Esophagus mucosa (tissue), 1 donor: ENCODE data around the gene PRICKLE2. TPM values are rescaled to one million over a fixed set of nuclear protein-coding genes. Genes with fewer than 3 reads are reported as not detected.

Experiments used
- ATAC-seq: fragments of 200-7000 bp; cut with Tn5 transposase; one replicate; pipeline ENCODE4 v1.9.1; 2020
- total RNA-seq: library from RNA; stranded (reverse); gene quantifications from one replicate; pipeline ENCODE4 v1.2.4, GENCODE V29; 2023
- donor health status: DM: yes; HTN: yes; CAD: no.

PRICKLE2 gene
- total RNA-seq, 1 donor from 2014 or later = 6.0 TPM

- no peak for ATAC-seq
Observed at GRCh38 chr3:64218746-64219145, 6.5 kb downstream of the PRICKLE2 start.

- ATAC-seq = no peak
Observed at GRCh38 chr3:64218329-64218728, 6.9 kb downstream of the PRICKLE2 start.

DNA sequence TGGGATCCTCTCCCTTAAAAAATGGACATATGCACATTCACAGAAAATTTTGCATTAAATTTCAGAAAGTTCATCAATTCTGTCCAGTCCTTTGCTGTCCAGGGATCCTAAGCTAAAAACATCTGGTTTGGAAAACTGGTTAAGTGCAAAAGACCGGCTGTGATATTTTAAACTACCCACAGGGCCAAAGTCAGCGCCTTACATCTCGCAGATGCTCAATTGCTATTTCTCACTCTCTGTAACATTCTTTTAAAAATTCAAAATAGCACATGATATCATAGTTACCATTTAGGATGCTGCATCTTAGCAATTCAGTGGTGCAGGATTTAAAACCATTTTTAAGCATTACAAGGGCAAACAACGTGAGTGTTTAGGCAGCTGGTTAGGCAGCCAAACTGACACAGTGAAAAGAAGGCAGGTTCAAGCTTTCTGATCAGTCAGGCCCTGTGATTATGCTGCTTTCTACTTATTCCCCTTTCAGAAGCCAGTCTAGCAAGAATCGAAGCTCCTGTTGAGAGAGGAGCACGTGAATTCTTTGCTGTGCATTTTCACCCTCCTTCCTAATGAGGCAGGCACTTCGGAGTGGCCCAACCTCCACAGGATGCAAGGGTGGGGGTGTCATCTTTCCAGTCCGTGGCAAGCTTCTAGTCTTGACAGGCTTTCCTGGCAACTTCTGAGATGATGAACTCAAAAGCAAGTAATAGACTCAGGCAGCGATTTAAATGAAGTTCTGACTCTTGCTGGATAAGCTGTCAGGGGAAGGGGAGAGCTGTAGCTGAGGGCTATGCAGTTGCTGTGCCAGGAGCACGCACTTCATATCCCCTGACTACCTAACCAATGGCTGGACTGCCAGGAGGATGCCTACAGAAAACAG is 8.8 kb downstream of the PRICKLE2 start:
- peak; percentile 87 for ATAC-seq

GRCh38 chr3:64215559-64215958 is 9.7 kb downstream of the PRICKLE2 start:
- no peak for ATAC-seq

DNA sequence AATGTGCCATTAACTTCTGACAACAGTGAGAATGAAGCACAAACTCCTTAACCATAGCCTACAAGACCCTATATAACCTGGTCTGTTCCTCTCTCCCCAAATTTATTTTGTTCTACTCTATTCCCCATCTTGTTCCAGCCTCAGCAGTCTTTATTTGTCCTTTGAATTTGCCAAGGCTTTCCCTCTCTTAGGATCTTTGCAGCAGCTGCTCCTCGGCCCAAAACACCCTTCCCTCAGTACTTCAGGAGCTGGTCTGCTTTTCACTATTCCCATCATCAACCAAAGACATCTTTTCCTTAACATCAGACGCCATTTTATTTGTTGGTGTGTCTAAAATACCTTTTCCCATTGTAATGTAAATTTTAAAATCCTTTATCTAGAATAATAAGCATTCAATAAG is 10.2 kb downstream of the PRICKLE2 start:
- ATAC-seq = no peak

- no peak for ATAC-seq
Observed at GRCh38 chr3:64214381-64215018, 10.8 kb downstream of the PRICKLE2 start.

DNA sequence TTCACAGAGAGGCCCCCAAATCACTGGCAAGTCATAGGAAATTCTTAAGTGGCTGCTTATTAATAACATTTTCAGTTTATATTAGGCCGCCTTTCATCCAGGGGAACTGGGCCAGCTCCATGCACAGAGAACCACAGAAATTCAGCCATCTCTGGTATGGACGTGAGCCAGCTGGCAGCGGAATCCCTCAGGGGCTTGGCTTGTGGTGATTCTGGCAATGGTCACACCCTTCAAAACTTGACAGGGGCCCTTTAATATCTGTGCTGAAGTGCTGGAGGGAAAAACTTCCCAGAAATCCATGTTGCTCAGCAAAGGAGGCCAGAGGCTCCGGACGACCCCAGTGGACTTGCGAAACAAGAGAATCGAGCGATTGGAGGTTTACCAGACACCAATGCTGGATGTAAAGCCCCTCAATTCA is 11.3 kb downstream of the PRICKLE2 start:
- no peak for ATAC-seq

DNA sequence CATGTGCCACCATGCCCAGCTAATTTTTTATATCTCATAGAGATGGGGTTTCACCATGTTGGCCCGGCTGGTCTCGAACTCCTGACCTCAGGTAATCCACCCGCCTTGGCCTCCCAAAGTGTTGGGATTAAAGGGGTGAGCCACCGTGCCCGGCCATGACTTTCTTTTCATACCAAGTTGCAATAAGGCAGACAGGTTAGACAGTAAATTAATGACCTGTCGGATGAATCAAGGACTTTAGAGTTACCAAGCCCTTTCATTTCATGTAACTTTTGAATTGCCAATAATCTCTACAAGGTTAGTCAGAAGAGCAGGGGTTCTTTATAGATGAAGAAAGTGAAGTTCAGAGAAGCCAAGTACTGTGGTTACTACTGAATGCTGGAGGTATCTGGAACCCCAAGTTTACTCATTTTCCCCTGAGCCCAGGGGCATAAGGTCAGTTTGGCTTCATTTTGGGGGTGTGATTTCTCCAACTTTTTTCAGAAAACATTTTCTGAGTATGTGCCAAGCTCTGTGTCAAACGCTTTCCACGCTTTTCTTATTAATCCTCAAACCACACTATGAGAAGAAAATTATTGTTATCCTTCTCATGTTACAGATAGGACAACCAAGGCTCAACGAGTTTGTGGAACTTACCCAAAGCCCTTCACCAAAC is 11.9 kb downstream of the PRICKLE2 start:
- peak; percentile 70 for ATAC-seq

DNA sequence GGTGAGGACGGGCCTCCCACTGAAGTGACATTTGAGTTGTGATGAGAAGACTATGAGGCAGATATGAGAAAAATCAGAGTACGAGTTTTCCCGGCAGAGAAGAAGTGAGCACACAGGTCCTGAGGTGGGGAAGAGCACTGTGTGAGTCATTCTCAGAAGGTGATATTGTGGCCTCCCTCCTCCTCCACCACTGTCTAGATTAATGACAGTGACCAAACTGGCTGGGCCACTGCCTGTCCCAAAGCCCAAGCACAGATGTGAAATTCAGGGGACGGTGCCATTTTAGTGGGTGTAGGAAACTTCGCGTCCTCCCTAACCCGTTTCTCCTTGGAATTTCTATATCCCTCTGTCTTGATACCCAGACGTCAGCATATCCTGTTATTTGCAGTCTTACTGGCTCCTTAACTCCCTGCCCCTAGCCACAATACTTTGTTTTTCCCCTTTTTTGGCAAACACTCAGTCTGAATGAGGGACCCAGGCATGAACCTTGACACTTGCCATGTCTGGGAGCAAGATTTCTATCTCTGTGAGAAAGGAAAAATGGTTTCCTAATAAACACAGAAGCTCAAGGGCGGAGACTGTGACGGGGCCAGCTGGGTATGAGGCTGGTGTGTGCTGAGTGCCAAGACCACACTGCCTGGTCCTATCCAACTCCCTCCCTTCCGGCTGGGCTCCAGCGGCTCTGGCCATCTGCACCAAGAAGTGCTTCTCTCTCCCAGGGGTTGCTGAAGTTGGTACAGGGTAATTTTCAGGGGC is 15.2 kb downstream of the PRICKLE2 start:
- peak; percentile 67 for ATAC-seq

- ATAC-seq = no peak
Observed at GRCh38 chr3:64207289-64208080, 17.8 kb downstream of the PRICKLE2 start.

DNA sequence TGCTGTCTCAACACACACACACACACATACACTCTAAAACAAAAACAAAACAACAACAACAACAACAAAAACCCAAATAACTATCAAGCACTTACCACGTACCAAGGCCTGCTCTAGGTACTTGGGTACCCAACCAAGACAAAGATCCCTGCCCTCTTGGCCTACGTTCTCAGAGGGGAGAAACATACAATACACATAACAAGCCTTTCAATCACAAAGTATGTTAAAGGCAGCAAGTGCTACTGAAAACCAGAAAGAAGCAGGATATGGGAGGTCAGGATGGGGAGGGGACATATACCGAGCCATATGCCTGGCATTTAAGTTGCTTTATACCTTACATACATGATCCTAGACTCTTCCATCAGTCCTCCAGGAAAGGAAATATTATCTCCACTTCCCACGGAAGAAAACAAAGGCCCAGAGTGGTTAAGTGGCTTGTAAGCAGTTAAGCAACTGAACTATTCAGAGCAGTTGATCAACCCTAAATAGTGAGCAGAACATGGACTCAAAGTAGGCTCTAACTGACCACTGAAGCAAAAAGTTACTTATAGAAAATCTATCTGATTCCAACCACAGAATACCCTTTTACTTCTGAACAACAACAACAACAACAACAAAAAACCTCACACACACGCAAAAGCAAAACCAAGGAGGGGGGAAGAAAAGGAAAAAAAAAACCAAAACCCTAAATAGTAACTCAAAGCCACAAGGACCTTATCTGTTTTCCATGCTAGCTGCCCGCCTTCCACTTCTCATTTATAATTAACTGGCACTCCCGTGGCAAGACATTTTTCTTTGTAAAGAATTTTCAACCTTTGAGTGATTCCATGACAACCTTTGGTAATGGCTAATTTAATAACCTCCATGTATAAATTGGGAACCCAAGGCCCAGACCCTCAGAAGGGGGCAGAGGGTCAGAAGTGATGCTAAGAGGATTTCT is 21.0 kb downstream of the PRICKLE2 start:
- ATAC-seq = no peak

DNA sequence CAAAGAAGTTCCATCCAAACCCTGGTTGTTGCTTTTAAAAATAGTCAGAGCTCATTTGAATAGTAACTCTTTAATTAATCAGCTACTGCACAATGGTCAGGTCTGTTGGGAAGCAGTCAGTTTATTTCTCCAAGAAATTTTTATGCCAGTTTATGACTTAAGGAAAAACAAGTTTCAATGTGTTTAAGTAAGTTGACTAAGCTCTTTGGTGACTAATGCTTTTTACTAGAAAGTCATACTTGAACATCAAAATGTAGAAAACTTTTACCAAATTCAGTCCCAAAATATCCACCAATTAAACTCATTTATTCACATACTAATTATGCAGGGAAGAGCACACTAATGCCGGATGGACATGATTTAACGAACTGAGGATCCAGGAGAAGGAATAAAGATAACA is 22.1 kb downstream of the PRICKLE2 start:
- no peak for ATAC-seq

GRCh38 chr3:64199932-64200331 is 25.3 kb downstream of the PRICKLE2 start:
- ATAC-seq = no peak

- ATAC-seq = no peak
Observed at GRCh38 chr3:64196236-64196929, 28.9 kb downstream of the PRICKLE2 start.

DNA sequence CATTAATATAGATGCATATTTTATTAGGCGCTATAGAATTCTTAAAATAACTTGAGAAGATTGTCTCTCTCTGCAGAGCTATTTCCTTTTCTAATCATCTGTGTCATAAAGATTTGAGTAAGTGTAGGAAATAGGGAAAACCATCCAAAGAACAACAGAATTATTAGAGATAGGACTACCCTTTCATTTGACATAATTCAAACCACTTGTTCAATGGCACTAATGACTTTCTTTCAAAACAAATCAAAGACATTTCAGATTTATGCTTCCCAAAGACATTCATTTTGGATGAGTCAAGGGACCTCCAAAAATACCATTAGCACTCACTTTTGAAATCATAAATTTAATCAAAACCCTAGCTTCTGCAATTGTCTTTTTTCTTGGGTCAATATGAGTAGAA is 29.5 kb downstream of the PRICKLE2 start:
- ATAC-seq = no peak

DNA sequence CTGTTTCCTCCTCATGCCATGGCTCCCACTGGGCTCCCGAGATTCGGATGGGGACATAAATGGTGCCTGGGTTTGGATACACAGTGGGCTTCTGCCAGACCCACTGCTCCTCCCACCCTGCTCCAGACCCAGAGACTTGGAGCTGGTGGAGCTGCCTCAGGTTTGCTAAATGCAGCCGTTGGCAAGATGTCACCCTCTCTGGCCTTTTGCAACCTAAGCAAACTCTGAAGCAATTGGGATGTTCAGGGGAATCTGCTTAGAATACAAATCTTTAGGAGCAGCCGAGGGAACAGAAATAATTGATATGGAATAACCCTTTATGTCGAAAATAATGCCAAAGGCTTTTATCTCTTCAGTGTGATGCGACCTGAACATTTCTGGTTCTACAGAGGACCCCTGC is 33.4 kb downstream of the PRICKLE2 start:
- ATAC-seq = no peak

- peak; percentile 94 for ATAC-seq
Observed at GRCh38 chr3:64190517-64191515, 34.5 kb downstream of the PRICKLE2 start.

- peak; percentile 28 for ATAC-seq
Observed at GRCh38 chr3:64188810-64189560, 36.3 kb downstream of the PRICKLE2 start.
